ENCODE data around the gene ANAPC4.
"Not testable (repeated sequence)": the region's sequence is repeated elsewhere in the genome, so short reads cannot be mapped to it uniquely, and the experiment has no call there.

Gene ANAPC4

GRCh38 chr4:25376754-25377571, at the start of gene ANAPC4:
Gene ANAPC4, plus strand, starts transcription at chr4:25377263. Its CDS starts 165 bp downstream, at chr4:25377428.
- peak; percentile 97 for DNase-seq

- DNase-seq = not testable (repeated sequence)
Measured at GRCh38 chr4:25328463-25328862, 48.6 kb upstream of the ANAPC4 start.

DNA sequence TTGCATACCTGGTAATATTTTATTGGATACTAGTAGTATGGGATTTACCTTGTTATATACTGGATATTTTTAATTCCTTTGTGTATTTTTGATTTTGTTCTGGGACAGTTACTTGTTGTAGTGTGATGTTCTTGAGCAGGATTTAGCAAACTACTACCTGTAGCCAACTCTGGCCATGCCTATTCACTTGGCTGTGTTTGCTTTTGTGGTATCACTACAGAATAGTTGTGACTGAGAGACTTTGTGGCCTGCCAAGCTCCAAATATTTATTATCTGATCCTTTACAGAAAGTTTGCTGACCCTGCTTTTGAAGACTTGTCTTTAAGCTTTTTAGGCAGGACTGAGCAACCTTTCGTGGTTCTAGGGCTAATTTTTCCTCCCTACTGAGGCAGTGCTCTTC, 46.7 kb upstream of the ANAPC4 start:
- DNase-seq = no peak

- DNase-seq = no peak
Measured at GRCh38 chr4:25330905-25331808, 45.9 kb upstream of the ANAPC4 start.

DNA sequence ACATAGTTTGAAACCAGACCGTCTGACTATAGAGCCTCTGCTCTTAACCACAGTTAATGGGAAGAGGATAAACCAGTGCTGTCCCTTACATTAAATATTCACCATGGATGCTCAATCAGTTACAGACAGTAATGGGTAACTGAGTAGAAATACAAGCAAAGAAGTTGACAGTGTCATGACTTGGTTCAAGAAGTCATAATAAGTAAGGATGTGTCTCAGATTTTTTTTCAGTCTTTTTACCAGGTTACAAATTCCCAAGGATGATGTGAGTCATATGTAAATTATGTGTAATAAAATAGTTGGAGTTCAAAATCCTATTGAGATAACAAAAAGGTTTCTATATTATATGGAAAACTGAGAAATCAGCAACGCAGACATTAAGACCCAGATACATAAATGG, 33.4 kb upstream of the ANAPC4 start:
- DNase-seq = no peak

GRCh38 chr4:25345744-25346143, 31.3 kb upstream of the ANAPC4 start:
- no peak for DNase-seq

GRCh38 chr4:25346913-25347312, 30.1 kb upstream of the ANAPC4 start:
- DNase-seq = no peak

GRCh38 chr4:25347473-25347872, 29.6 kb upstream of the ANAPC4 start:
- DNase-seq = no peak

- no peak for DNase-seq
Measured at GRCh38 chr4:25347971-25348370, 29.1 kb upstream of the ANAPC4 start.

DNA sequence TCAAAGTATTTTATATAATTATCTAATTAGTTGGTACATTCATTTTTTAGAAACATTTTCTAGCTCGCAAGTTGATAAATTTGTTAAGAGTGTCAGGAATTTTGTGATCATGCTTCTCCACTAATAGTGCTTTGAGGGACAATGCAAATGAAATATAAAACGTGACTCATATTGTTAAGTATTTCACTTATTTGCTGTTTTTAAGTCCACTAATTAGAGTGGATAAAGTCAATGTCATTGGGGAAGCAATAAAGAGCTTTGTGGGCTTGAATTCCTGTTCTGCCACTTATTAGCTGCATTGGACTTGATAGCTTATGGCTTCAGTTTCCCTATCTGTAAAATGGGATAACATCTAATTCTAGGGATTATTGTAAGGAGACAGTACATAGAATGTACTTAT, 26.5 kb upstream of the ANAPC4 start:
- DNase-seq = no peak

GRCh38 chr4:25351777-25352416, 25.2 kb upstream of the ANAPC4 start:
- DNase-seq = no peak

GRCh38 chr4:25356068-25356467, 21.0 kb upstream of the ANAPC4 start:
- no peak for DNase-seq

DNA sequence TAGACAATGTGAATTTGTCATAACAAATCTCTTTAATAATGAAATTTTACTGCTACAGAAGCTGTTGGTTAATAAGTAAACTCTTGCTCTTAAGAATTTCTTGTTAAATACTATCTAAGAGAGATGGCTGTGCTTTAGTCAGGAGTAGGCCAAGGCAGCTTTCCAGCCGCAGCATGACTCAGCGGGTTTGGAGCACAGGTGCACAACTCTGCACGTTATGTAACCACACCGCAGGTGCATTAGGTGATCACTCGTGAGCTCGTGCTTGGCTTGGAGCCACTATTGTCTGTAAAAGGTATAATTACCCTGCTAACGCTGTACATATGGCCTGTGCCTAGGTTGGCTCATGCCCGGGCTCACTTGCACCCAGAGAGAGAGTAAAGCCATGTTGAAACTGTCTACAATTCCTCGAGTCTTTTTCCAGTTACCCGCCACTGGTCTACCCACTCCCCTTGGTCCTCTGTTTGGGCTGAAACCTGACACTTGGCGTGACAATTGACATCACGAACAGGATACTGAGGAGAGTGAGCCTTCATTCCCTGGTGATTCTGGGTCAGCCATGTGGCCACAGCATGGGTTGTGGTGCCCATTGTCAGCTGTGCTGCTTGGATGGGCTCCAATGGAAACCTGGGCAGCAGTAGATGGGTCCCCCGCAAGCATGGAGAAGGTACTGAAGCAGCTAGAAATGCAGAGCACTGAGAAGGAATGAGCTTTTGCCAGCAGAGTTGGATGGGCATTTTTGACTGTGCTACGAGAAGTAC, 18.4 kb upstream of the ANAPC4 start:
- DNase-seq = no peak

DNA sequence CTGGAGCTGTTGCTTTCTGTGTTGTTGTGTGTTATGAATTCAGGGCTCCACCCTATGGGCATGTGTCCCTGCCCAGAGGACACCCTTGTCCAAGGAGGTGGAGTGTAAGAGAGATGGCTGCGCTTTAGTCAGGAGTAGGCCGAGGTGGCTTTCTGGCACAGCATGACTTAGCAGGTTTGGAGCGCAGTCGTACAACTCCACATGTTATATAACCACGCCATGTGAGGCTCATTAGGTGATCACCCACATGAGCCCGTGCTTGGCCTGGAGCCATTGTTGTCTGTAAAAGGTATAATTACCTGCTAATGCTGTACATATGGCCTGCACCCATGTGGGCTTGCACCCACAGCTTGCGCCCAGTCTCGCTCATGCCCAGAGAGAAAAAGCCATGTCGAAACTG, 15.8 kb upstream of the ANAPC4 start:
- DNase-seq = no peak

DNA sequence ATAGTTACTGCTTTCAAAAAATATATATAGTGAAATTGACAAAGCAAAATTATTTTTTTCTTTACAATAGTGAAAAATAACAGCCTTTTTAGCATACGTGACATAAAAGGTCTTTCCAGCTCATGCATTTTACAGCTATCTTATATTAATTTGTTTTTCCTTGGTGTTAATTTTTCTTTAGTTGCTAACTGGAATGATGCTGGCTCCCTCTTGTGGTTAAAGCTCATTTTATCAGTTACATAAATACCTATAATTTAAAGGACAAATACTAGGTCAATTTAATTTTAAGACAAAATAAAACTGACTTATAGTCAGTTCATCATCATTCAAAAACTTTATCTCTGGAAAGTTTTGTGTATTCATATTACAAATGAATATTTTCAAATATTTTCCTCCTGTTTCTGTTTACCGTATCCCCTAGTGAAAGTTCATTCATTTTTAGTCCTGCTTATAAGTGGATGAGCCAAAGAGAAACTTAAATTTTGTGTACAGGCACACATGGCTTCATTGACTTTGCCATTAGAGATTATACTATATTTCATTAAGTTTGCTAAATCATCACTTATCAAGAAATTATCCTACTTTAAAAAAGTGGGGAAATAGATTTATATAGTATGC, 9.9 kb upstream of the ANAPC4 start:
- peak; percentile 43 for DNase-seq

DNA sequence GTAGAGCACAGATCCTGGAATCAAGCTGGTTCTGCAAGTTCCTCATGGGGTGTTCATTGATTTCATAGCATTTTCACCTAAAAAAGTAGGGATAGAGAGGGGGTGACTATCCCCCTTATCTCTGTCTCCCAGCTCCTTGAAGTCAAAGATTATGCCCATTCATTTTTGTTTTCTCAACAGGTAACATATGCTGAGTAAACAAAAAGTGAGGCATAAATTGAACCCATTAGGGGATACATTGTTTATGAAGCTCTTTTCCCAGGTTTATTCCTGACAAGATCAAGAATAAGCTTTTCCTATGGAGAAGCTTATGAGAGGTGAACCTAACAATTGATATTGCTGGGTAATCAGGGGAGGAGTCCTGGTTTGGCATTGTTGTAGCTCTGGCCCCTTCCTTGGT, 9.2 kb upstream of the ANAPC4 start:
- no peak for DNase-seq

DNA sequence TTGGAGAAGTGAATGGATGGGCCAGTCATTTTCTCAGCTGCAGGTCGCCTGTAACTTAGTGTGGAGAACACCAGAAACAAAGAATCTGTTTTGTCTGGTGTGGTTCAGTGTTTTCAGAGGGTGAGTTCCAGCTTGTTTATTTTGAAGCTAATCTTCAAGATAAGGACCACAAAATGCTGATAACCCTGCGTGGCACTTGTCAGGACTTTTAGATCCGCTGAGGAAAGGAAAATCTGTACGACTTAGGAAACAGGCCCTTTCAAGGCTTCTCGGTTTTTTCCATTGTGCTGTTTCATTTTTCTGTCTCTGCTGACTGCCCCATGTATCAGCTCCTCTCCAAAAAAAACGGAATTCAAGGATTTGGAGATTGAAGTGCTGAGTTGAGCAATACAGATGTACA, 8.7 kb upstream of the ANAPC4 start:
- DNase-seq = no peak

GRCh38 chr4:25370242-25370641, 6.8 kb upstream of the ANAPC4 start:
- peak; percentile 83 for DNase-seq

DNA sequence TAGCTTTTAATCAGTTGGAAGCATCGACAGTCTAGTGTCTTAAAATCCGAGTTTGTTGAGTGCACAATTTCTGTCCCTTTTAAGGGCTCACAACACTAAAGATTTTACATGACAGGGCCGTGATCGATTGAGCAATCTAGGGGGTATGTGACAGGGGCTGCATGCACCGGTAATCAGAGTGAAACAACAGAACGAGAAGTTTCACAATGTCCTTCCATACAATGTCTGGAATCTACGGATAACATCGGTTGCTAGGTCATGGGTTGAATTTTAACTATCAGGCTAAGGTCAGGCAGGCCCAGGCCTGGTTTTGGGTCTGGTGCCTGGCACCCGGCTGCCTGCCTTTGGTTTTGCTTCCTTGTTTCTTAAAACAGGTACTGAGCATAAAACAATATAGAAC, 4.5 kb upstream of the ANAPC4 start:
- not testable (repeated sequence) for DNase-seq

DNA sequence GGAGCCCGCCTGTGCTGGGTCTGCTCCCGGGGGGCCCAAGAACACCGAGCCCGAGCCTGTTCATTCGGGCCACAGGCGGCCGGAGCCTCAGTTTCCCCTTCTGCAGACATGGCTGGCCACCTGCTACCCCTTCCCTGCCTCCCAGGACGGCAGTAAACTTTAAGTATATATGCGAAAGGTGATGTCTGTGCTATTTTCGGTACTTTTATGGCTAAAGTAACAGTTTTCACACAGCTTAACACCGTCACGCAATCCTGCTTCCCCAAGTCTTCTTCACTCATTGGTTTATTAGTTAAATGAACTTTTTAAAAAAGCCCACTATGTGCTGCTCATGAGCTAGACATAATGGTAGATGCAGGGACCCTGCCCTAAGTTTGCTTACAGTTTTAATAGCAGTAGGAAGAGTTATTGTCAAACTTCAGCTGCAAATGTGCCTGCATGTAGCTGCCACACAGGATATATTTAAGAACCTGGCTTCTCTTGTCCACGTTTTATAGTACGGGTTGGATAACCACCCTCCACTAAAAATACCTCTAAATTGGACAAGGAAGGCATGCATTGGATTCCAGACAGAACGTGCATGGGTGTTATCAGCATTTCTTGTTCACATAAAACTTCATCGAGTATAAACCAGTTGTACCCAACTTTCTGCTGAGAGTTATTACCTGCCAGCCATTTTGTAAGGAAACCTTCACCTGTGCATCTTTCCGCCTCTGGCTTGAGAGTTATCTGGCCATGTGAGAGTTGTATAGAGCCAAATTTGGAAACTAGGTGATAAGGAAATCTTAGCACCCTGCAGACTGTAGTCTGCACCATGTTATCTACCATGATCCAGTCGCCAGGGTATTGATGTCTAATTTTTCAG, 741 bp downstream of the ANAPC4 start:
- no peak for DNase-seq

- no peak for DNase-seq
Measured at GRCh38 chr4:25378437-25378743, 1.3 kb downstream of the ANAPC4 start.
